ENCODE data around the gene PAQR9.

- TF ChIP-seq CTCF (IDR thresholded peaks at IDR 0.05) (no peak), POLR2A (IDR thresholded peaks at IDR 0.05) (no peak)
These were observed 19.6 kb downstream of the PAQR9 start for GRCh38 chr3:142943870-142944269.

All from lower leg skin (tissue), 3 donors.